K562 (cell line): ENCODE measurements around the gene SPPL3. TPM values are rescaled to one million over a fixed set of nuclear protein-coding genes. Genes with fewer than 3 reads are reported as not detected.
A peak's percentile ranks its signal among the peaks of the same experiment; 100 is the strongest.

ENCODE experiments used
- ARID3B ChIP-seq: fragments of 250-450 bp; sonication (Bioruptor Pico); IDR thresholded peaks from 2 replicates; pipeline ENCODE4 v1.4.0; 2020; ENCODE audit warnings: borderline replicate concordance
- BRD4 ChIP-seq: fragments of 200-600 bp; sonication (generic); IDR thresholded peaks from 2 replicates; pipeline ENCODE4 v1.6.1; 2017; ENCODE audit warnings: inconsistent platforms
- CCNT2 ChIP-seq: IDR thresholded peaks from 2 replicates; pipeline ENCODE4 v1.6.1; 2011; ENCODE audit warnings: borderline replicate concordance, low read depth, mild to moderate bottlenecking, moderate library complexity, mixed read lengths, low read length; ENCODE audit not compliant: insufficient read length; ENCODE audit errors: extremely low read depth
- ESRRA ChIP-seq: fragments of 450-650 bp; IDR thresholded peaks from 2 replicates; pipeline ENCODE4 v1.6.1; 2014; ENCODE audit warnings: low read depth, mild to moderate bottlenecking, moderate library complexity, borderline replicate concordance
- GATAD2A ChIP-seq: fragments of 450-650 bp; IDR thresholded peaks from 2 replicates; pipeline ENCODE4 v1.6.1; 2017
- JUND ChIP-seq, 2 experiments: IDR thresholded peaks; 2 replicates in 1 of 2; 3 replicates in 1 of 2; pipeline ENCODE4 v1.6.1; 2011; ENCODE audit warnings: borderline replicate concordance in 2 of 2, low read depth in 2 of 2, low read length in 2 of 2, improper control_type of control experiment in 1 of 2, missing biosample characterization in 1 of 2, missing genetic modification characterization in 1 of 2, missing genetic modification reagents in 1 of 2
- LEF1 ChIP-seq: fragments of 450-650 bp; IDR thresholded peaks from 2 replicates; pipeline ENCODE4 v1.6.1; 2016; ENCODE audit warnings: mild to moderate bottlenecking
- POLR2G ChIP-seq: fragments of 200-400 bp; formaldehyde crosslinking; IDR thresholded peaks from 2 replicates; pipeline ENCODE4 v1.6.1; 2017; ENCODE audit warnings: low read depth, mild to moderate bottlenecking, antibody characterized with exemption, low read length, moderate library complexity
- RHOXF2B ChIP-seq: fragments of 250-450 bp; sonication (Bioruptor Pico); conservative IDR thresholded peaks from 2 replicates; pipeline ENCODE4 v1.5.1; 2021
- SMAD3 ChIP-seq: fragments of 450-650 bp; formaldehyde crosslinking; conservative IDR thresholded peaks from 2 replicates; pipeline ENCODE4 v1.4.0; 2020; ENCODE audit warnings: mild to moderate bottlenecking
- SMAD4 ChIP-seq: fragments of 250-450 bp; sonication (Bioruptor Pico); conservative IDR thresholded peaks from 2 replicates; pipeline ENCODE4 v1.8.0; 2021; ENCODE audit warnings: inconsistent platforms, mild to moderate bottlenecking, moderate library complexity
- TCFL5 ChIP-seq: fragments of 250-450 bp; sonication (Bioruptor Pico); conservative IDR thresholded peaks from 2 replicates; pipeline ENCODE4 v1.6.1; 2021; ENCODE audit warnings: mild to moderate bottlenecking, moderate library complexity, matching md5 sums
- ZBTB40 ChIP-seq, 2 experiments: fragments of 450-650 bp in 1 of 2; sonication (generic) in 1 of 2; formaldehyde crosslinking in 1 of 2; IDR thresholded peaks; 2 replicates each; pipeline versions ENCODE4 v1.7.1 to v1.9.0; 2016 to 2022; ENCODE audit warnings: inconsistent platforms in 1 of 2, mild to moderate bottlenecking in 1 of 2, missing genetic modification reagents in 1 of 2
- ZBTB43 ChIP-seq: sonication (generic); formaldehyde crosslinking; IDR thresholded peaks from 2 replicates; pipeline ENCODE4 v1.8.0; 2023; ENCODE audit warnings: mild to moderate bottlenecking, missing genetic modification reagents
- polyA plus RNA-seq, 8 experiments: library from polyadenylated mRNA; depleted of rRNA in 4 of 8; stranded (reverse) in 5 of 8; unstranded in 3 of 8; fragments of >200 nt; fragmentation: Nextera tagmentation in 2 of 8; fragmentation: Illumina TruSeq in 1 of 8; extraction: Ambion mirVana in 2 of 8; extraction: Trizol in 1 of 8; gene quantifications; 2 replicates each; pipeline versions ENCODE4 v1.2.1 to v1.2.3, GENCODE V29; 2011 to 2014; ENCODE audit warnings: inconsistent platforms in 1 of 8, missing spikeins in 1 of 8
- total RNA-seq, 7 experiments: library from RNA; depleted of rRNA in 6 of 7; stranded (reverse); fragments of >200 nt in 6 of 7; fragmentation: Illumina TruSeq in 2 of 7; extraction: Trizol in 2 of 7; gene quantifications; 2 replicates each; pipeline versions ENCODE4 v1.2.1 to v1.2.3, GENCODE V29; 2011 to 2021; ENCODE audit warnings: low replicate concordance in 1 of 7

Gene SPPL3
- total and polyA plus RNA-seq, 9 of the 15 experiments (the other 6 are each of a cell fraction or from before 2014, with no cell fraction given): 2.9 to 32.1 (median 7.1) TPM

- no peak for TF ChIP-seq RHOXF2B (CRISPR knock-in tag)
- peak; percentile 29; the same call in 1 of the 2 replicates for TF ChIP-seq JUND (IDR thresholded peaks at IDR 0.05; ENCODE audit: borderline replicate concordance, low read depth, low read length)
- 0 out of 3 replicates have a peak, but pooled peaks have one; percentile 19 for TF ChIP-seq JUND (tag; IDR thresholded peaks at IDR 0.05; ENCODE audit: borderline replicate concordance, low read depth, low read length)
- TF ChIP-seq ESRRA: 0 out of 2 replicates have a peak, but pooled peaks have one; percentile 61
- peak; percentile 96 for TF ChIP-seq POLR2G
- no peak for TF ChIP-seq LEF1
- no peak for TF ChIP-seq TCFL5
- TF ChIP-seq ZBTB40 (IDR thresholded peaks at IDR 0.05): no peak
- TF ChIP-seq ZBTB40 (CRISPR knock-in tag; IDR thresholded peaks at IDR 0.05): no peak
- TF ChIP-seq BRD4: no peak
- TF ChIP-seq SMAD3: no peak
- TF ChIP-seq CCNT2: peak; percentile 75
- no peak for TF ChIP-seq ZBTB43 (CRISPR knock-in tag)
- no peak for TF ChIP-seq ARID3B (CRISPR knock-in tag)
- TF ChIP-seq GATAD2A: 0 out of 2 replicates have a peak, but pooled peaks have one; percentile 32
- peak; percentile 59 for TF ChIP-seq SMAD4 (CRISPR knock-in tag)
These were observed 178.3 kb downstream of the SPPL3 start, which contains the start of gene ACADS (continued) for GRCh38 chr12:120725659-120726509.
